ENCODE measurements around the gene CHAMP1. TPM values are rescaled to one million over a fixed set of nuclear protein-coding genes. Genes with fewer than 3 reads are reported as not detected.
A peak's percentile ranks its signal among the peaks of the same experiment; 100 is the strongest.

The CHAMP1 gene
- total RNA-seq, 1 donor: 9.4 TPM

- no peaks in the 10 kb centered on the region for H3K27me3 ChIP-seq (ENCODE audit: insufficient read depth, low read length)
- peaks cover 10% of the 10 kb centered on the region for H3K4me1 ChIP-seq (ENCODE audit: insufficient read depth, low read length)
- no peaks in the 10 kb centered on the region for H4K20me1 ChIP-seq (ENCODE audit: insufficient read depth, low read length)
- no peak overlapping the region for H3K4me3 ChIP-seq (ENCODE audit: insufficient read depth, low read length)
- no peaks in the 10 kb centered on the region for H3K79me2 ChIP-seq (ENCODE audit: insufficient read depth, low read length)
- H3K9me3 ChIP-seq (ENCODE audit: low read depth, low read length): no peaks in the 10 kb centered on the region
- TF ChIP-seq CTCF (IDR thresholded peaks at IDR 0.05; ENCODE audit: extremely low read depth, low read depth, low read length): no peak
- H3K27ac ChIP-seq (ENCODE audit: low read depth, low read length): no peak overlapping the region
- DNase-seq (ENCODE audit: insufficient read length, low spot score, missing footprints): peak; percentile 39
- no peak overlapping the region for H2AFZ ChIP-seq (ENCODE audit: low read length)
- H3K4me2 ChIP-seq (ENCODE audit: insufficient read depth, low read length): no peak overlapping the region
- H3K36me3 ChIP-seq (ENCODE audit: insufficient read depth, low read length): peaks cover 59% of the 10 kb centered on the region
Observed at GRCh38 chr13:114275304-114275703, 39.0 kb upstream of the CHAMP1 start.

GRCh38 chr13:114279146-114279545 lies 35.2 kb upstream of the CHAMP1 start:
- H4K20me1 ChIP-seq (ENCODE audit: insufficient read depth, low read length): no peaks in the 10 kb centered on the region
- no peaks in the 10 kb centered on the region for H3K27me3 ChIP-seq (ENCODE audit: insufficient read depth, low read length)
- no peaks in the 10 kb centered on the region for H3K9me3 ChIP-seq (ENCODE audit: low read depth, low read length)
- DNase-seq (ENCODE audit: insufficient read length, low spot score, missing footprints): no peak
- no peak overlapping the region for H2AFZ ChIP-seq (ENCODE audit: low read length)
- H3K4me3 ChIP-seq (ENCODE audit: insufficient read depth, low read length): no peak overlapping the region
- H3K36me3 ChIP-seq (ENCODE audit: insufficient read depth, low read length): peaks cover 34% of the 10 kb centered on the region
- H3K27ac ChIP-seq (ENCODE audit: low read depth, low read length): peak overlapping the region; percentile 95
- no peak for TF ChIP-seq CTCF (IDR thresholded peaks at IDR 0.05; ENCODE audit: extremely low read depth, low read depth, low read length)
- H3K4me2 ChIP-seq (ENCODE audit: insufficient read depth, low read length): no peak overlapping the region
- H3K79me2 ChIP-seq (ENCODE audit: insufficient read depth, low read length): peaks cover 19% of the 10 kb centered on the region
- H3K4me1 ChIP-seq (ENCODE audit: insufficient read depth, low read length): peaks cover 30% of the 10 kb centered on the region

- Histone ChIP-seq H3K27ac (ENCODE audit: low read depth, low read length) (peak overlapping the region; percentile 95), H3K4me2 (ENCODE audit: insufficient read depth, low read length) (peak overlapping the region; percentile 87), H2AFZ (ENCODE audit: low read length) (no peak overlapping the region), H3K79me2 (ENCODE audit: insufficient read depth, low read length) (peaks cover 26% of the 10 kb centered on the region), H3K27me3 (ENCODE audit: insufficient read depth, low read length) (no peaks in the 10 kb centered on the region), H3K9me3 (ENCODE audit: low read depth, low read length) (no peaks in the 10 kb centered on the region), H3K4me3 (ENCODE audit: insufficient read depth, low read length) (no peak overlapping the region), H3K36me3 (ENCODE audit: insufficient read depth, low read length) (peaks cover 33% of the 10 kb centered on the region), H4K20me1 (ENCODE audit: insufficient read depth, low read length) (no peaks in the 10 kb centered on the region), H3K4me1 (ENCODE audit: insufficient read depth, low read length) (peaks cover 31% of the 10 kb centered on the region)
- no peak for TF ChIP-seq CTCF (IDR thresholded peaks at IDR 0.05; ENCODE audit: extremely low read depth, low read depth, low read length)
- DNase-seq (ENCODE audit: insufficient read length, low spot score, missing footprints): peak; percentile 6
Observed at GRCh38 chr13:114279758-114280355, 34.4 kb upstream of the CHAMP1 start.

GRCh38 chr13:114281351-114282040 lies 32.8 kb upstream of the CHAMP1 start, which contains the start of gene UPF3A:
Gene UPF3A (plus strand): TSS chr13:114281601. CDS start chr13:114281640, 39 bp downstream.
- peaks cover 37% of the 10 kb centered on the region for H3K79me2 ChIP-seq (ENCODE audit: insufficient read depth, low read length)
- peaks cover 41% of the 10 kb centered on the region for H3K4me1 ChIP-seq (ENCODE audit: insufficient read depth, low read length)
- H3K4me2 ChIP-seq (ENCODE audit: insufficient read depth, low read length): peak within 1 kb of the TSS; percentile 94
- peak within 1 kb of the TSS; percentile 89 for H2AFZ ChIP-seq (ENCODE audit: low read length)
- H4K20me1 ChIP-seq (ENCODE audit: insufficient read depth, low read length): no peaks in the 10 kb centered on the region
- H3K36me3 ChIP-seq (ENCODE audit: insufficient read depth, low read length): peaks cover 29% of the 10 kb centered on the region
- H3K4me3 ChIP-seq (ENCODE audit: insufficient read depth, low read length): peak within 1 kb of the TSS; percentile 92
- peak within 1 kb of the TSS; percentile 95 for H3K27ac ChIP-seq (ENCODE audit: low read depth, low read length)
- H3K9me3 ChIP-seq (ENCODE audit: low read depth, low read length): no peaks in the 10 kb centered on the region
- peak; percentile 96 for DNase-seq (ENCODE audit: insufficient read length, low spot score, missing footprints)
- H3K27me3 ChIP-seq (ENCODE audit: insufficient read depth, low read length): no peaks in the 10 kb centered on the region
- no peak for TF ChIP-seq CTCF (IDR thresholded peaks at IDR 0.05; ENCODE audit: extremely low read depth, low read depth, low read length)
